GM21825 (cell line): ENCODE data around the gene CACNB3.
"Not testable (repeated sequence)": the region's sequence is repeated elsewhere in the genome, so short reads cannot be mapped to it uniquely, and the experiment has no call there.

Experiments used
- ATAC-seq: cut with Tn5 transposase; IDR thresholded peaks from one replicate; pipeline ENCODE4 v1.9.1; 2021; ENCODE audit warnings: mild to moderate bottlenecking, moderate library complexity; ENCODE audit not compliant: unreplicated experiment

The CACNB3 gene

GRCh38 chr12:48852734-48853688 is 34.7 kb downstream of the CACNB3 start:
- ATAC-seq: peak; percentile 38

- no peak for ATAC-seq
Measured at GRCh38 chr12:48854488-48854887, 36.2 kb downstream of the CACNB3 start.

- ATAC-seq: not testable (repeated sequence)
Measured at GRCh38 chr12:48854932-48855331, 36.6 kb downstream of the CACNB3 start.

GRCh38 chr12:48856379-48856778 is 38.1 kb downstream of the CACNB3 start:
- no peak for ATAC-seq

- no peak for ATAC-seq
Measured at GRCh38 chr12:48857278-48857994, 39.1 kb downstream of the CACNB3 start.

- no peak for ATAC-seq
Measured at GRCh38 chr12:48858043-48858442, 39.7 kb downstream of the CACNB3 start.

- ATAC-seq: no peak
Measured at GRCh38 chr12:48859607-48860006, 41.3 kb downstream of the CACNB3 start.

GRCh38 chr12:48860236-48860635 is 41.9 kb downstream of the CACNB3 start:
- ATAC-seq: not testable (repeated sequence)

- no peak for ATAC-seq
Measured at GRCh38 chr12:48861111-48861510, 42.8 kb downstream of the CACNB3 start.

GRCh38 chr12:48862760-48863159 is 44.5 kb downstream of the CACNB3 start:
- ATAC-seq: no peak

GRCh38 chr12:48863291-48863690 is 45.0 kb downstream of the CACNB3 start:
- ATAC-seq: no peak

- ATAC-seq: peak; percentile 82
Measured at GRCh38 chr12:48865281-48866051, 47.2 kb downstream of the CACNB3 start, which contains the start of gene RND1. Gene RND1 (minus strand): TSS chr12:48865870. CDS start chr12:48865767, 103 bp downstream.

- no peak for ATAC-seq
Measured at GRCh38 chr12:48866052-48866711, 47.9 kb downstream of the CACNB3 start.

GRCh38 chr12:48868451-48868850 is 50.2 kb downstream of the CACNB3 start:
- no peak for ATAC-seq

- no peak for ATAC-seq
Measured at GRCh38 chr12:48869191-48869590, 50.9 kb downstream of the CACNB3 start.

GRCh38 chr12:48873096-48873495 is 54.8 kb downstream of the CACNB3 start:
- no peak for ATAC-seq

GRCh38 chr12:48873534-48873933 is 55.2 kb downstream of the CACNB3 start:
- ATAC-seq: not testable (repeated sequence)

GRCh38 chr12:48875944-48876515 is 57.7 kb downstream of the CACNB3 start:
- no peak for ATAC-seq
